OCI-LY1 (cell line): Measurements from ENCODE around the gene TIMM22.

Experiments
- EZH2 ChIP-seq: fragments of 200-600 bp; sonication (generic), shearing (Covaris generic); IDR thresholded peaks from 2 replicates; pipeline ENCODE4 v1.8.0; 2017; ENCODE audit warnings: borderline replicate concordance, mixed run types, mild to moderate bottlenecking, antibody characterized with exemption, low read length, moderate library complexity, mixed read lengths
- TF ChIP-seq, protein P1 (sequence below): fragments of 200-600 bp; sonication (generic), shearing (Covaris generic); IDR thresholded peaks from 2 replicates; pipeline ENCODE4 v1.5.1; 2017; ENCODE audit warnings: mild to moderate bottlenecking, antibody characterized with exemption, low read length, moderate library complexity, mixed read lengths

DNA sequence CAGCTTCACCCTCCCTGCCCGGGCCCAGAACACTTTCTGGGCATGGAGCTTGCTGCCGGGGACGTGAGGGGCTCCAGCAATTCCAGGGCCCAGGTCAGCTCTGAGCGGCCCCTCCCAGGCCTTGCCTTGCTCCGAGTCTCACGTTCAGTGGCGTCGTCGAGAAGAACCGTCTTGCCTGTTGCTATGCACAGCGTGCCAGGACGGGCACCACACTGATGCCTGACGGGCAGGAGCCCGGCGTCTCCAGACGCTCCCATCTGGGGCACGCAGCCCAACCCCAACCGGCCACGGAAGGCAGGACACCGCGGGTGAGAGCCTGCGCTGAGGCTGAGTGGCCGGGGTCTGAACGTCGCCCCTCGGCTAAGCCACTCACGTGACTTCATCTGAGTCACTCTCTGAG is 27.1 kb downstream of the TIMM22 start:
- TF ChIP-seq, protein P1, sequence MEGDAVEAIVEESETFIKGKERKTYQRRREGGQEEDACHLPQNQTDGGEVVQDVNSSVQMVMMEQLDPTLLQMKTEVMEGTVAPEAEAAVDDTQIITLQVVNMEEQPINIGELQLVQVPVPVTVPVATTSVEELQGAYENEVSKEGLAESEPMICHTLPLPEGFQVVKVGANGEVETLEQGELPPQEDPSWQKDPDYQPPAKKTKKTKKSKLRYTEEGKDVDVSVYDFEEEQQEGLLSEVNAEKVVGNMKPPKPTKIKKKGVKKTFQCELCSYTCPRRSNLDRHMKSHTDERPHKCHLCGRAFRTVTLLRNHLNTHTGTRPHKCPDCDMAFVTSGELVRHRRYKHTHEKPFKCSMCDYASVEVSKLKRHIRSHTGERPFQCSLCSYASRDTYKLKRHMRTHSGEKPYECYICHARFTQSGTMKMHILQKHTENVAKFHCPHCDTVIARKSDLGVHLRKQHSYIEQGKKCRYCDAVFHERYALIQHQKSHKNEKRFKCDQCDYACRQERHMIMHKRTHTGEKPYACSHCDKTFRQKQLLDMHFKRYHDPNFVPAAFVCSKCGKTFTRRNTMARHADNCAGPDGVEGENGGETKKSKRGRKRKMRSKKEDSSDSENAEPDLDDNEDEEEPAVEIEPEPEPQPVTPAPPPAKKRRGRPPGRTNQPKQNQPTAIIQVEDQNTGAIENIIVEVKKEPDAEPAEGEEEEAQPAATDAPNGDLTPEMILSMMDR = no peak
- TF ChIP-seq EZH2 = no peak
